Neural cell (in vitro differentiated cells): Measurements from ENCODE around the gene ORAI1. TPM values are rescaled to one million over a fixed set of nuclear protein-coding genes. Genes with fewer than 3 reads are reported as not detected.
"Not testable (repeated sequence)": the region's sequence is repeated elsewhere in the genome, so short reads cannot be mapped to it uniquely, and the experiment has no call there.

Experiments used
- H2AFZ ChIP-seq: fragments of 200-600, 300-800 bp; sonication (generic), shearing (Covaris generic); 2 replicates; pipeline ENCODE4 v1.6.0; 2014; ENCODE audit warnings: low read depth, mild to moderate bottlenecking, antibody characterized with exemption, low read length, moderate library complexity
- H3F3A ChIP-seq: fragments of 200-600 bp; shearing (Covaris generic); 2 replicates; pipeline ENCODE4 v1.6.1; 2016; ENCODE audit warnings: mild to moderate bottlenecking, moderate library complexity, mixed read lengths, antibody characterized with exemption, low read length; ENCODE audit not compliant: insufficient read depth, poor library complexity, severe bottlenecking
- H3K27ac ChIP-seq: fragments of 200-600, 300-800 bp; sonication (generic), shearing (Covaris generic); 2 replicates; pipeline ENCODE4 v1.5.1; 2014; ENCODE audit warnings: mild to moderate bottlenecking, low read length, moderate library complexity
- H3K27me3 ChIP-seq: fragments of 300-800, 200-600 bp; sonication (generic), shearing (Covaris generic); 2 replicates; pipeline ENCODE4 v1.6.0; 2014; ENCODE audit warnings: mild to moderate bottlenecking, low read depth, low read length, moderate library complexity; ENCODE audit not compliant: insufficient read depth
- H3K36me3 ChIP-seq: fragments of 300-800, 200-600 bp; sonication (generic), shearing (Covaris generic); 2 replicates; pipeline ENCODE4 v1.5.1; 2014; ENCODE audit warnings: mild to moderate bottlenecking, antibody characterized with exemption, low read length, moderate library complexity; ENCODE audit not compliant: insufficient read depth
- H3K4me2 ChIP-seq: fragments of 300-800, 200-600 bp; sonication (generic), shearing (Covaris generic); 2 replicates; pipeline ENCODE4 v1.6.0; 2014; ENCODE audit warnings: mild to moderate bottlenecking, low read length
- H3K4me3 ChIP-seq: fragments of 300-800, 200-600 bp; sonication (generic), shearing (Covaris generic); 2 replicates; pipeline ENCODE4 v1.5.1; 2014; ENCODE audit warnings: mild to moderate bottlenecking, low read length, moderate library complexity
- H3K79me2 ChIP-seq: fragments of 200-600 bp; shearing (Covaris generic); replicated peaks from 2 replicates; pipeline ENCODE4 v1.6.0; 2014; ENCODE audit warnings: mild to moderate bottlenecking, low read length, moderate library complexity; ENCODE audit not compliant: insufficient read depth
- H3K9ac ChIP-seq: fragments of 300-800, 200-600 bp; sonication (generic), shearing (Covaris generic); 2 replicates; pipeline ENCODE4 v1.6.1; 2016; ENCODE audit warnings: mild to moderate bottlenecking, low read length, mixed read lengths
- H3K9me2 ChIP-seq: fragments of 200-600 bp; shearing (Covaris generic); 2 replicates; pipeline ENCODE4 v1.6.1; 2016; ENCODE audit warnings: mild to moderate bottlenecking, low read length, mixed read lengths; ENCODE audit not compliant: insufficient read depth
- H3K9me3 ChIP-seq: fragments of 200-600, 300-800 bp; sonication (generic), shearing (Covaris generic); 2 replicates; pipeline ENCODE4 v1.6.1; 2016; ENCODE audit warnings: mild to moderate bottlenecking, mixed run types, low read length, moderate library complexity, mixed read lengths
- H4K20me1 ChIP-seq: fragments of 200-600 bp; shearing (Covaris generic); 2 replicates; pipeline ENCODE4 v1.6.1; 2016; ENCODE audit warnings: mild to moderate bottlenecking, mixed run types; ENCODE audit not compliant: insufficient read depth
- CTCF ChIP-seq: fragments of 450-650 bp; IDR thresholded peaks from 2 replicates; pipeline ENCODE4 v1.5.1; 2014; ENCODE audit warnings: antibody characterized with exemption, mild to moderate bottlenecking, moderate library complexity; ENCODE audit not compliant: poor library complexity, severe bottlenecking
- EP300 ChIP-seq: fragments of 450-650 bp; conservative IDR thresholded peaks from 2 replicates; pipeline ENCODE4 v1.6.1; 2014; ENCODE audit warnings: antibody characterized with exemption, mild to moderate bottlenecking, moderate library complexity; ENCODE audit not compliant: poor library complexity, severe bottlenecking
- EZH2 ChIP-seq: fragments of 200-600, 300-800 bp; shearing (Covaris generic), sonication (generic); IDR thresholded peaks from 2 replicates; pipeline ENCODE4 v1.6.1; 2014; ENCODE audit warnings: antibody characterized with exemption, low read length, borderline replicate concordance, mild to moderate bottlenecking; ENCODE audit not compliant: insufficient read depth, poor library complexity, severe bottlenecking
- MXI1 ChIP-seq: fragments of 450-650 bp; conservative IDR thresholded peaks from 2 replicates; pipeline ENCODE4 v1.6.1; 2014; ENCODE audit warnings: antibody characterized with exemption, mild to moderate bottlenecking; ENCODE audit not compliant: poor library complexity, severe bottlenecking
- POLR2AphosphoS5 ChIP-seq: IDR thresholded peaks from 2 replicates; pipeline ENCODE4 v1.6.1; 2012
- RAD21 ChIP-seq: fragments of 450-650 bp; conservative IDR thresholded peaks from 2 replicates; pipeline ENCODE4 v1.6.1; 2014; ENCODE audit warnings: antibody characterized with exemption, mild to moderate bottlenecking, moderate library complexity
- REST ChIP-seq: IDR thresholded peaks from 2 replicates; pipeline ENCODE4 v1.6.1; 2012; ENCODE audit warnings: borderline replicate concordance
- SMC3 ChIP-seq: fragments of 450-650 bp; conservative IDR thresholded peaks from 2 replicates; pipeline ENCODE4 v1.6.1; 2014; ENCODE audit warnings: antibody characterized with exemption, mild to moderate bottlenecking, moderate library complexity; ENCODE audit not compliant: poor library complexity
- TAF1 ChIP-seq: IDR thresholded peaks from 2 replicates; pipeline ENCODE4 v1.6.1; 2012; ENCODE audit warnings: low read depth
- polyA plus RNA-seq: library from polyadenylated mRNA; depleted of rRNA; stranded (reverse); fragments of >200 nt; gene quantifications from 2 replicates; pipeline ENCODE4 v1.2.3, GENCODE V29; 2014

The ORAI1 gene
- polyA plus RNA-seq, 1 donor from 2014 or later = 0.78 TPM

- Histone ChIP-seq H3K27ac (no peak overlapping the region), H3K27me3 (no peaks in the 10 kb centered on the region), H3F3A (no peaks in the 10 kb centered on the region), H2AFZ (no peak overlapping the region), H3K36me3 (no peaks in the 10 kb centered on the region), H3K4me2 (no peak overlapping the region), H3K9ac (no peak overlapping the region), H3K79me2 (no peaks in the 10 kb centered on the region), H3K9me3 (no peaks in the 10 kb centered on the region), H4K20me1 (no peaks in the 10 kb centered on the region), H3K4me3 (no peak overlapping the region), H3K9me2 (no peaks in the 10 kb centered on the region)
- TF ChIP-seq EZH2 (no peak), RAD21 (no peak), MXI1 (no peak), REST (no peak), CTCF (no peak), EP300 (no peak), TAF1 (no peak), POLR2AphosphoS5 (no peak), SMC3 (no peak)
These were observed 37.2 kb downstream of the ORAI1 start for GRCh38 chr12:121663610-121663929.

- not testable (repeated sequence) for H3K9me3 ChIP-seq, H3K9ac ChIP-seq, H3K36me3 ChIP-seq, H3K4me3 ChIP-seq, H4K20me1 ChIP-seq, H3F3A ChIP-seq, H3K9me2 ChIP-seq, H3K4me2 ChIP-seq, H3K27ac ChIP-seq, H3K79me2 ChIP-seq, H3K27me3 ChIP-seq, H2AFZ ChIP-seq
These were observed 40.5 kb downstream of the ORAI1 start for GRCh38 chr12:121666829-121667228.

GRCh38 chr12:121668750-121669520, 42.6 kb downstream of the ORAI1 start:
- Histone ChIP-seq H3K27me3 (no peaks in the 10 kb centered on the region), H4K20me1 (no peaks in the 10 kb centered on the region), H3K4me3 (no peak overlapping the region), H3K27ac (no peak overlapping the region), H3K36me3 (no peaks in the 10 kb centered on the region), H3K79me2 (no peaks in the 10 kb centered on the region), H3K9ac (no peak overlapping the region), H3F3A (no peaks in the 10 kb centered on the region), H3K9me3 (no peaks in the 10 kb centered on the region), H3K4me2 (no peak overlapping the region), H3K9me2 (no peaks in the 10 kb centered on the region), H2AFZ (no peak overlapping the region)
- no peak for TF ChIP-seq EP300
- TF ChIP-seq MXI1 = no peak
- TF ChIP-seq EZH2 = no peak
- peak; percentile 55 for TF ChIP-seq CTCF
- no peak for TF ChIP-seq TAF1
- TF ChIP-seq REST = no peak
- no peak for TF ChIP-seq POLR2AphosphoS5
- TF ChIP-seq RAD21 = peak; percentile 55
- peak; percentile 49 for TF ChIP-seq SMC3
